Astrocyte (in vitro differentiated cells and primary cell): ENCODE data around the gene KCNJ11. TPM values are rescaled to one million over a fixed set of nuclear protein-coding genes. Genes with fewer than 3 reads are reported as not detected.
A peak's percentile ranks its signal among the peaks of the same experiment; 100 is the strongest.

Experiments used
- DNase-seq: peaks from one replicate; pipeline ENCODE4 v3.0.0-alpha.2; 2010; ENCODE audit warnings: low read depth
- FAIRE-seq: peaks from 2 replicates; lab custom pipeline; 2011; peaks lifted over from hg19 to GRCh38; lab: Jason Lieb, UNC
- H2AFZ ChIP-seq: 2 replicates; pipeline ENCODE4 v1.6.0; 2012; ENCODE audit warnings: low read depth, low read length, inconsistent platforms
- H3K27ac ChIP-seq: 2 replicates; pipeline ENCODE4 v1.5.1; 2011; ENCODE audit warnings: low read depth, low read length, inconsistent platforms
- H3K27me3 ChIP-seq: 2 replicates; pipeline ENCODE4 v1.6.0; 2011; ENCODE audit warnings: low read length, inconsistent platforms; ENCODE audit not compliant: insufficient read depth
- H3K36me3 ChIP-seq: 2 replicates; pipeline ENCODE4 v1.5.1; 2011; ENCODE audit warnings: low read length, inconsistent platforms; ENCODE audit not compliant: insufficient read depth
- H3K4me1 ChIP-seq: 2 replicates; pipeline ENCODE4 v1.5.1; 2011; ENCODE audit warnings: low read length, inconsistent platforms; ENCODE audit not compliant: insufficient read depth
- H3K4me2 ChIP-seq: 2 replicates; pipeline ENCODE4 v1.6.0; 2012; ENCODE audit warnings: low read length, inconsistent platforms
- H3K4me3 ChIP-seq: 2 replicates; pipeline ENCODE4 v1.5.1; 2011; ENCODE audit warnings: low read depth, mild to moderate bottlenecking, low read length, inconsistent platforms; ENCODE audit not compliant: insufficient read depth
- H3K79me2 ChIP-seq: 2 replicates; pipeline ENCODE4 v1.6.0; 2012; ENCODE audit warnings: mild to moderate bottlenecking, low read length, inconsistent platforms; ENCODE audit not compliant: insufficient read depth
- H3K9ac ChIP-seq: 2 replicates; pipeline ENCODE4 v1.6.0; 2012; ENCODE audit warnings: mild to moderate bottlenecking, low read length, inconsistent platforms
- H3K9me3 ChIP-seq: 2 replicates; pipeline ENCODE4 v1.5.1; 2012; ENCODE audit warnings: low read depth, mild to moderate bottlenecking, low read length, inconsistent platforms; ENCODE audit not compliant: insufficient read depth
- H4K20me1 ChIP-seq: 2 replicates; pipeline ENCODE4 v1.6.0; 2012; ENCODE audit warnings: low read length, inconsistent platforms; ENCODE audit not compliant: insufficient read depth
- H3K27ac Mint-ChIP-seq: one replicate; pipeline ENCODE4 v1.8.0; 2021; ENCODE audit warnings: mild to moderate bottlenecking, mixed read lengths; ENCODE audit not compliant: unreplicated experiment
- H3K27me3 Mint-ChIP-seq: one replicate; pipeline ENCODE4 v1.8.0; 2021; ENCODE audit warnings: low read depth, mixed read lengths; ENCODE audit not compliant: unreplicated experiment
- H3K36me3 Mint-ChIP-seq: one replicate; pipeline ENCODE4 v1.8.0; 2021; ENCODE audit warnings: low read depth, mixed read lengths; ENCODE audit not compliant: unreplicated experiment
- H3K4me1 Mint-ChIP-seq: one replicate; pipeline ENCODE4 v1.8.0; 2021; ENCODE audit warnings: low read depth, mixed read lengths; ENCODE audit not compliant: unreplicated experiment
- H3K4me3 Mint-ChIP-seq: one replicate; pipeline ENCODE4 v1.8.0; 2021; ENCODE audit warnings: mild to moderate bottlenecking, moderate library complexity, mixed read lengths; ENCODE audit not compliant: unreplicated experiment
- H3K9me3 Mint-ChIP-seq: one replicate; pipeline ENCODE4 v1.8.0; 2021; ENCODE audit warnings: mild to moderate bottlenecking, mixed read lengths; ENCODE audit not compliant: unreplicated experiment
- CTCF ChIP-seq: IDR thresholded peaks from 2 replicates; pipeline ENCODE4 v1.5.1; 2011; ENCODE audit warnings: low read depth, mild to moderate bottlenecking, inconsistent platforms, low read length, moderate library complexity; ENCODE audit not compliant: insufficient read depth
- EZH2 ChIP-seq: IDR thresholded peaks from 2 replicates; pipeline ENCODE4 v1.6.1; 2012; ENCODE audit warnings: mild to moderate bottlenecking, low read length, inconsistent platforms; ENCODE audit not compliant: insufficient read depth
- total RNA-seq: library from RNA; stranded (reverse); gene quantifications from 2 replicates; pipeline ENCODE4 v1.2.1, GENCODE V29; 2021

Gene KCNJ11
- total RNA-seq, 1 donor from 2014 or later, result 0.43 TPM

DNA sequence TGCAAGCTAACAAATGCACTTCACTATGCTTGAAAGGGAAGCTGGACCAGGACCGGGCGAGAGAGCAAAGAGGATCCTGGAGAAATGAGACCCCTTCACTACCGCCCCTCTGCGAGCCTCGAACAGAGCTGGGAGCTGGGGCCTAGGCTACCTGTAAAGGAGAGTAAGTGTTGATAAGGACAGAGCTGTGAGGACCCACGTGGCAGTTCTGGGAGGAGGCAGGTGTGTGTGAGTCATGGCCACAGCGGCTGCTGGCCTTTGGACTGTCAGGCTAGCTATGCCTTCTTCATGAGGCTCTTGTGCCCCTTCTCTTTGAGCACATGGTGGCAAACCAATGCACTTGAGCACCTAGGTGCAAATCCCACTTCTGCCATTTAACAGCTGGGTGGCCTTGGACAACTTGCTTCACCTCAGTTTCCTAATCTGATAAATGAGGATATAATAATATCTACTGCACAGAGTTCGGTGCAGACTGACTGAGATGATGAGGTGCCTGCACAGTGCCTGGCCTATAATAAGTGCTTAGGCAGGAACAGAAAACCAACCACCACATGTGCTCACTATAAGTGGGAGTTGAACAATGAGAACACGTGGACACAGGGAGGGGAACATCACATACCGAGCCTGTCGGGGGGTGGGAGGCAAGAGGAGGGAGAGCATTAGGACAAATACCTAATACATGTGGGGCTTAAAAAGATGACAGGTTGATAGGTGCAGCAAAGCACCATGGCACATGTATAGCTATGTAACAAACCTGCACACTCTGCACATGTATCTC is 35.3 kb upstream of the KCNJ11 start:
- peaks cover 49% of the 10 kb centered on the region for H3K27me3 Mint-ChIP-seq
- Histone ChIP-seq H4K20me1 (no peaks in the 10 kb centered on the region), H2AFZ (no peak overlapping the region), H3K79me2 (no peaks in the 10 kb centered on the region), H3K9me3 (no peaks in the 10 kb centered on the region), H3K27me3 (peaks cover 21% of the 10 kb centered on the region), H3K9ac (no peak overlapping the region), H3K4me1 (no peaks in the 10 kb centered on the region), H3K27ac (no peak overlapping the region), H3K4me2 (no peak overlapping the region), H3K4me3 (no peak overlapping the region), H3K36me3 (no peaks in the 10 kb centered on the region)
- TF ChIP-seq EZH2 (no peak), CTCF (no peak)
- H3K4me1 Mint-ChIP-seq, result no peaks in the 10 kb centered on the region
- no peak overlapping the region for H3K27ac Mint-ChIP-seq
- H3K36me3 Mint-ChIP-seq, result no peaks in the 10 kb centered on the region
- H3K9me3 Mint-ChIP-seq, result no peaks in the 10 kb centered on the region
- no peak for FAIRE-seq
- DNase-seq, result no peak
- no peak overlapping the region for H3K4me3 Mint-ChIP-seq

DNA sequence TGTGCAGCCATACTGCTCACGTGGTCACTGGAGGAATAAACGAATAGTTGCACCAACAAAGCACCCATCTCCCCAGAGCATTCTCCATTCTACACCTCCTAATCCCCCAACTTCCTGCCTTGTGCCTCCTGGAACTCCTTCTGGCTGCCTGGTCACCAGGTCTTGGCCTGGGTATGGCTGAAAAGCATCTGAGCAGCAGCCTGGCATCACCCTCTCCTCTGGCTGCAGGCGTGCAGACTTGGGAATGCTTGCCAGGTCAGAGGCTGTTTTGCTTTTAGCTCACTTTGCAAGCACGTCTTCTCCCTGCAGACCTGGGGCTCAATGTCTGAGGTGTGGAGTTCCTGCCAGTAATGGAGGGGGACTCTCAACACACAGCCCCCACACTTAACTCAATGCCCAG is 33.3 kb upstream of the KCNJ11 start:
- Mint-ChIP-seq H3K36me3 (no peaks in the 10 kb centered on the region), H3K4me1 (no peaks in the 10 kb centered on the region), H3K27me3 (peaks cover 57% of the 10 kb centered on the region), H3K27ac (no peak overlapping the region), H3K9me3 (no peaks in the 10 kb centered on the region), H3K4me3 (no peak overlapping the region)
- Histone ChIP-seq H4K20me1 (no peaks in the 10 kb centered on the region), H3K4me3 (no peak overlapping the region), H3K4me2 (no peak overlapping the region), H3K9ac (no peak overlapping the region), H2AFZ (no peak overlapping the region), H3K79me2 (no peaks in the 10 kb centered on the region), H3K27me3 (peaks cover 25% of the 10 kb centered on the region), H3K27ac (no peak overlapping the region), H3K36me3 (no peaks in the 10 kb centered on the region), H3K4me1 (no peaks in the 10 kb centered on the region), H3K9me3 (no peaks in the 10 kb centered on the region)
- TF ChIP-seq CTCF (no peak), EZH2 (no peak)
- no peak for FAIRE-seq
- DNase-seq, result no peak

DNA sequence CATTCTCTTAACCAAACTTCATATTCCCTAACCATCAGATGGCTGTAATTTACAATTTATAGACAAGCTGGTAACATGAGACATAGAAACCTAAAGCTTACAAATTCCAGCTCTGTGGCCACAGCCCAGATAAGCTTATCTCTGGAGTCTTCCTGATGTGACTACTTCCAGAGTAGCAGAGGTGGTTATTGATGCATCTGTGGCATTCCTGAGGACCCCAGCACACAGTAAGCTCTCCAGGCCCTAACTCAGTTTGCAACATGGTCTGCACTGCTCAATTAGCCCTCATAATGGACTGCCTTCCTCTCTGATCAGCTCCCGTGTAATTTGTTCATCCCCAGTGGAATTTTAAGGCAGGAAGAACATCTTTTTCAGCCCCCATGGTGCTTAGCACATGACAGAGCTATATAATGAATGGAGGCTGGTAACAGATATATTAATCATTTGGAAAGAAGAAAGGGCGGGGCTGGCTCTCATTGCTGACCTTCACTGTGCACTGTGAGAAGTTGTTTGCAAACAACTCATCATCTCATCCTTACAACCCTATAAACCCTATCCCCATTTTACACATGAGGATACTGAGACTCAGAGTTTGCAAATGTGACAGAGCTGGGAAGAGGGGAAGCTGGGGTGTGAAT is 30.1 kb upstream of the KCNJ11 start:
- no peaks in the 10 kb centered on the region for H3K36me3 Mint-ChIP-seq
- H3K9ac ChIP-seq, result no peak overlapping the region
- no peaks in the 10 kb centered on the region for H3K4me1 ChIP-seq
- FAIRE-seq, result no peak
- H3K9me3 ChIP-seq, result no peaks in the 10 kb centered on the region
- no peaks in the 10 kb centered on the region for H3K79me2 ChIP-seq
- H3K27ac ChIP-seq, result no peak overlapping the region
- no peak overlapping the region for H3K4me3 ChIP-seq
- H3K4me1 Mint-ChIP-seq, result no peaks in the 10 kb centered on the region
- peak; percentile 5 for DNase-seq
- H3K4me3 Mint-ChIP-seq, result no peak overlapping the region
- no peak overlapping the region for H3K4me2 ChIP-seq
- H3K27ac Mint-ChIP-seq, result no peak overlapping the region
- no peak overlapping the region for H2AFZ ChIP-seq
- no peak for TF ChIP-seq CTCF
- no peak for TF ChIP-seq EZH2
- H3K27me3 ChIP-seq, result peaks cover 25% of the 10 kb centered on the region
- H3K27me3 Mint-ChIP-seq, result peaks cover 82% of the 10 kb centered on the region
- no peaks in the 10 kb centered on the region for H3K9me3 Mint-ChIP-seq
- no peaks in the 10 kb centered on the region for H4K20me1 ChIP-seq
- H3K36me3 ChIP-seq, result no peaks in the 10 kb centered on the region
